Measurements from ENCODE around the gene GABRA5. TPM values are rescaled to one million over a fixed set of nuclear protein-coding genes. Genes with fewer than 3 reads are reported as not detected.

GABRA5 gene
- total and polyA plus RNA-seq, 9 donors, result 0.33 TPM; not detected in 8

GRCh38 chr15:26883466-26883865 lies 16.6 kb downstream of the GABRA5 start:
- H3K27me3 ChIP-seq, result no peaks in the 10 kb centered on the region
- TF ChIP-seq POLR2A (IDR thresholded peaks at IDR 0.05), result no peak
- no peak for TF ChIP-seq CTCF (IDR thresholded peaks at IDR 0.05)
- 92 to 95% (median 95%) methylated on average over 32 of the region's 32 CpGs for WGBS, 3 donors
- no peak for DNase-seq
- no peak overlapping the region for H3K27ac ChIP-seq
- no peaks in the 10 kb centered on the region for H3K9me3 ChIP-seq
- H3K4me1 ChIP-seq (ENCODE audit: insufficient read depth), result no peaks in the 10 kb centered on the region
- H3K36me3 ChIP-seq, result no peaks in the 10 kb centered on the region
- intact Hi-C loops (cut with DNase I), result loop anchor here in 1 of 4 donors (10.0 kb wide), 1 partner anchor 61 kb away; no protein-coding TSS in a partner anchor
- H3K4me3 ChIP-seq, result no peak overlapping the region

GRCh38 chr15:26886566-26886965 lies 19.7 kb downstream of the GABRA5 start:
- DNase-seq, result no peak
- intact Hi-C loops (cut with DNase I), result loop anchor here in 1 of 4 donors (10.0 kb wide), 1 partner anchor 58 kb away; no protein-coding TSS in a partner anchor
- WGBS, 3 donors, result 47 to 60% (median 51%) methylated on average over 4 of the region's 4 CpGs

GRCh38 chr15:26887926-26888666 lies 21.2 kb downstream of the GABRA5 start:
- Histone ChIP-seq H3K36me3 (no peaks in the 10 kb centered on the region), H3K4me3 (no peak overlapping the region), H3K4me1 (ENCODE audit: insufficient read depth) (no peaks in the 10 kb centered on the region), H3K27me3 (no peaks in the 10 kb centered on the region), H3K9me3 (no peaks in the 10 kb centered on the region), H3K27ac (no peak overlapping the region)
- no peak for DNase-seq
- TF ChIP-seq EP300 (IDR thresholded peaks at IDR 0.05) (no peak), CTCF (IDR thresholded peaks at IDR 0.05) (no peak)
- WGBS, 3 donors, result 51 to 55% (median 53%) methylated on average over 7 of the region's 7 CpGs
- intact Hi-C loops (cut with DNase I), result loop anchor here in 1 of 4 donors (10.0 kb wide), 1 partner anchor 57 kb away; no protein-coding TSS in a partner anchor

More at GRCh38 chr15:26886566-26886965, 19.7 kb downstream of the GABRA5 start:
- Histone ChIP-seq H3K36me3 (no peaks in the 10 kb centered on the region), H3K27me3 (no peaks in the 10 kb centered on the region), H3K27ac (no peak overlapping the region), H3K9me3 (no peaks in the 10 kb centered on the region), H3K4me3 (no peak overlapping the region), H3K4me1 (ENCODE audit: insufficient read depth) (no peaks in the 10 kb centered on the region)
- TF ChIP-seq POLR2A (IDR thresholded peaks at IDR 0.05) (no peak), EP300 (IDR thresholded peaks at IDR 0.05) (no peak), CTCF (IDR thresholded peaks at IDR 0.05) (no peak)

- no peak overlapping the region for H3K27ac ChIP-seq
- H3K9me3 ChIP-seq, result no peaks in the 10 kb centered on the region
- TF ChIP-seq CTCF (IDR thresholded peaks at IDR 0.05), result no peak
- TF ChIP-seq POLR2A (IDR thresholded peaks at IDR 0.05), result no peak
- no peak for TF ChIP-seq EP300 (IDR thresholded peaks at IDR 0.05)
- no peaks in the 10 kb centered on the region for H3K27me3 ChIP-seq
- no peak overlapping the region for H3K4me3 ChIP-seq
- WGBS, 3 donors, result 21 to 50% (median 25%) methylated on average over 8 of the region's 8 CpGs
- intact Hi-C loops (cut with DNase I), result loop anchor here in 1 of 4 donors (10.0 kb wide), 1 partner anchor 56 kb away; no protein-coding TSS in a partner anchor
- no peaks in the 10 kb centered on the region for H3K4me1 ChIP-seq (ENCODE audit: insufficient read depth)
- no peak for DNase-seq
- H3K36me3 ChIP-seq, result no peaks in the 10 kb centered on the region
Observed at GRCh38 chr15:26888761-26889160, 21.9 kb downstream of the GABRA5 start.

Data from ovary (tissue), 9 donors.